AG04450 (cell line): ENCODE data around the gene MPHOSPH8. TPM values are rescaled to one million over a fixed set of nuclear protein-coding genes. Genes with fewer than 3 reads are reported as not detected.
"Not testable (repeated sequence)": the region's sequence is repeated elsewhere in the genome, so short reads cannot be mapped to it uniquely, and the experiment has no call there.

Experiments
- CTCF ChIA-PET: fragments of 300-600, 350-600 bp; formaldehyde crosslinking; extraction: SDS; loops from one replicate; lab custom pipeline; 2022; ENCODE audit warnings: antibody characterized with exemption, inconsistent platforms; lab: Charles Lee
- POLR2A ChIA-PET: fragments of 350-600 bp; formaldehyde crosslinking; extraction: SDS; loops from one replicate; lab custom pipeline; 2021; ENCODE audit warnings: antibody characterized with exemption, inconsistent platforms; lab: Yijun Ruan, JAX
- DNase-seq: peaks from one replicate; pipeline ENCODE4 v3.0.0-alpha.2; 2011; ENCODE audit warnings: low read depth, low spot score
- H3K27ac ChIP-seq: one replicate; pipeline ENCODE4 v1.5.1; 2012; ENCODE audit warnings: low read depth, low read length, control low read depth
- H3K27me3 ChIP-seq: one replicate; pipeline ENCODE4 v1.6.0; 2012; ENCODE audit warnings: low read length; ENCODE audit not compliant: control insufficient read depth, insufficient read depth
- H3K4me3 ChIP-seq: 2 replicates; pipeline ENCODE4 v1.5.1; 2011; ENCODE audit warnings: mild to moderate bottlenecking, low read depth, low read length, control low read depth
- H3K9me3 ChIP-seq: 2 replicates; pipeline ENCODE4 v1.5.1; 2012; ENCODE audit warnings: low read length; ENCODE audit not compliant: control insufficient read depth, insufficient read depth
- polyA plus RNA-seq: library from polyadenylated mRNA; depleted of rRNA; stranded (reverse); fragments of >200 nt; gene quantifications from 2 replicates; pipeline ENCODE4 v1.2.3, GENCODE V29; 2011
- TF ChIP-seq, protein P1 (sequence below): IDR thresholded peaks from 2 replicates; pipeline ENCODE4 v1.5.1; 2011; ENCODE audit warnings: low read depth, low read length, control low read depth, inconsistent platforms

The MPHOSPH8 gene
- polyA plus RNA-seq, 1 experiment: 24.8 TPM

DNA sequence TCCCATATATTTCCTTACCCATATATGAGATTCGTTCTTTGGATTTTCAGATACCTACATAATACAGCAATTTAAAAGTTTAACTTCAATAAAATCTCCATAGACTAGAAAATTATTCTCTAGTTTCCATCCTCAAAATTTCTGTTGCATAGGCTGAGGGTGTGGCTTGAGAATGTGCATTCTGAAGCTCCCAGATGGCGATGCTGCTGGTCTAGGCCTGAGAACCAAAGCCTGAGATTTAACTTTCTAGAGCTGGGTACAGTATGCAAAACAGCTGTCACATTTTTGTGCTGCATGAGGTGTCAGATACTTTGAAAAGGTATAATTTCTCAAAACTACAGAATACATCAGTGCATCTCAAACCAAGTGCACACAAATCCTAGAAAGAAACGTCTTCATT lies 42.7 kb downstream of the MPHOSPH8 start:
- Histone ChIP-seq H3K4me3 (no peak overlapping the region), H3K27ac (no peak overlapping the region), H3K9me3 (no peaks in the 10 kb centered on the region), H3K27me3 (no peaks in the 10 kb centered on the region)
- TF ChIP-seq, protein P1, sequence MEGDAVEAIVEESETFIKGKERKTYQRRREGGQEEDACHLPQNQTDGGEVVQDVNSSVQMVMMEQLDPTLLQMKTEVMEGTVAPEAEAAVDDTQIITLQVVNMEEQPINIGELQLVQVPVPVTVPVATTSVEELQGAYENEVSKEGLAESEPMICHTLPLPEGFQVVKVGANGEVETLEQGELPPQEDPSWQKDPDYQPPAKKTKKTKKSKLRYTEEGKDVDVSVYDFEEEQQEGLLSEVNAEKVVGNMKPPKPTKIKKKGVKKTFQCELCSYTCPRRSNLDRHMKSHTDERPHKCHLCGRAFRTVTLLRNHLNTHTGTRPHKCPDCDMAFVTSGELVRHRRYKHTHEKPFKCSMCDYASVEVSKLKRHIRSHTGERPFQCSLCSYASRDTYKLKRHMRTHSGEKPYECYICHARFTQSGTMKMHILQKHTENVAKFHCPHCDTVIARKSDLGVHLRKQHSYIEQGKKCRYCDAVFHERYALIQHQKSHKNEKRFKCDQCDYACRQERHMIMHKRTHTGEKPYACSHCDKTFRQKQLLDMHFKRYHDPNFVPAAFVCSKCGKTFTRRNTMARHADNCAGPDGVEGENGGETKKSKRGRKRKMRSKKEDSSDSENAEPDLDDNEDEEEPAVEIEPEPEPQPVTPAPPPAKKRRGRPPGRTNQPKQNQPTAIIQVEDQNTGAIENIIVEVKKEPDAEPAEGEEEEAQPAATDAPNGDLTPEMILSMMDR: no peak
- POLR2A ChIA-PET: interaction anchor here (0.6 kb wide), 1 partner anchor 36 kb away, joined by 5 read pairs; no protein-coding TSS in a partner anchor
- CTCF ChIA-PET: no interaction called here
- no peak for DNase-seq

DNA sequence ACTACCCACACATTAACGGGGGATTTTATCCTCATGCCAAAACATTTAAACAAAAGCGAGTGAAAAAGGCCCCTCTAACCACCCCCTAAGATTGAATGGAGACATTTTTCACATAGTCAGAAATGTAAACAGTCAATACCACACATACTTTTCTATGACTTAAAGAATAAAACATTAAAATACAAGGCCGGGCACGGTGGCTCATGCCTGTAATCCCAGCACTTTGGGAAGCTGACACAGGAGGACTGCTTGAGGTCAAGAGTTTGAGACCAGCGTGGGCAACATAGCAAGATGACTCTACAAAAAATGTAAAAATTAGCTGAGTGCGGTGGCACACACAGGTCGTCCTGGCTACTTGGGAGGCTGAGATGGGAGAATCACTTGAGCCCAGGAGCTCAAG lies 47.3 kb downstream of the MPHOSPH8 start:
- no peak overlapping the region for H3K27ac ChIP-seq
- TF ChIP-seq, protein P1: no peak
- no peaks in the 10 kb centered on the region for H3K27me3 ChIP-seq
- POLR2A ChIA-PET: no interaction called here
- DNase-seq: no peak
- CTCF ChIA-PET: no interaction called here
- H3K9me3 ChIP-seq: no peaks in the 10 kb centered on the region
- no peak overlapping the region for H3K4me3 ChIP-seq

DNA sequence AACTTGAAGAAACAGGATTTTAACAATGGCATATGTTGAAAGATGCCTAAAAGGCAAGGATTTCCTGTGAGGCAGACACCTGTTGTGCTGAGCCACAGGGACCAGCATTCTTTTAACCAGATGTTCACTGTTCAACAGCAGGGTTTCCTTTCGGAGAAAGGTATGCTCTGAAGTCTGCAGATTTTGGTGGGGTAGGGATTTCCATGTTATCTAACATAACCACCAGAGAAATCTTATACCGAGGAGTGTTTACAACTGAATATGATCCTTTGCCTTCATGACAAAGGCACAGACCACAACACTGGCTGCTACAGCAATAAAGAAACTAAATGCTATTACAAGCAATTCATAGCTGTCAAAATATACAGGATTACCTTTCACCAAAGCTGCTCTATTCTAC lies 48.1 kb downstream of the MPHOSPH8 start:
- CTCF ChIA-PET: no interaction called here
- TF ChIP-seq, protein P1: no peak
- H3K4me3 ChIP-seq: no peak overlapping the region
- no peaks in the 10 kb centered on the region for H3K9me3 ChIP-seq
- POLR2A ChIA-PET: no interaction called here
- no peaks in the 10 kb centered on the region for H3K27me3 ChIP-seq
- no peak for DNase-seq
- no peak overlapping the region for H3K27ac ChIP-seq

DNA sequence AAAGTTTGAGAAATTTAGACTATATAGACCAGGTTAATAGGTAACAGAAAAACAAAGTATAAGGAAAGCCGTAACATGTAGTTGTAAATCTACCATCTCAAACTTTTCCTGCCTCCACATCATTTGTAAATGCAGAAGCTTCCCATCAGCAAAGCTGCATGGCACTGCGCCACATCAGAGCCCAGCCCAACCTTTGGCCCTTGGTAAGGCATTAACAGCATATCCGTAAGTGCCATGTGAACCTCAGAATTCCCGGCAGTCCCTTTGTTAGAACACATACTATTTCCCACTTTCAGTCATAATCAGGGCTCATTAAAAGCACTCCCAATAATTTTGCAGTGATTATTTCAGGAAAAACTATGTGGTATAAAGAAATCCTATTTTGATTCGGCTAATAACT lies 51.6 kb downstream of the MPHOSPH8 start:
- TF ChIP-seq, protein P1: no peak
- CTCF ChIA-PET: no interaction called here
- H3K27me3 ChIP-seq: no peaks in the 10 kb centered on the region
- no peak overlapping the region for H3K4me3 ChIP-seq
- H3K9me3 ChIP-seq: no peaks in the 10 kb centered on the region
- no peak overlapping the region for H3K27ac ChIP-seq
- POLR2A ChIA-PET: no interaction called here
- no peak for DNase-seq

DNA sequence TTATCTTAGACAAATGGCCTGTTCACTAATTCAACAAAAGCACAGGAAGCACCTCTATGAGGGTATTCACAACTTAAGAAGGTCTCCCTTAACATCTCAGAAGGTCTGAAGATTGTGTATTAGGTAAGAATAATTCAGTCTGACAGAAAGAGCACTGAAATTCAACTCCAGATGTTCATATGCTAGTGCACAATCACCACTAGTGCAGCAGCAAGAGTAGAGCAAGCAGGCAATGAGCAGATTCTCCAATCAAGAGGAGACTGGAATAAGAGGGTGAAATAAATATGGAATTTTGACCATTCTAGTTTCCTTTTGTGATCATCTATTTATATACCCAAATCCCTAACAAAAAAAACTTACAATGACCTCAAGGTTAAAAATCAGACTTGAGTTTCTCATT lies 52.0 kb downstream of the MPHOSPH8 start:
- H3K9me3 ChIP-seq: no peaks in the 10 kb centered on the region
- TF ChIP-seq, protein P1: no peak
- H3K27me3 ChIP-seq: no peaks in the 10 kb centered on the region
- DNase-seq: no peak
- no peak overlapping the region for H3K4me3 ChIP-seq
- ChIA-PET CTCF (no interaction called here), POLR2A (interaction anchor here (0.5 to 0.6 kb wide), 2 partner anchors 44 to 47 kb away, joined by 3 read pairs; no protein-coding TSS in a partner anchor)
- H3K27ac ChIP-seq: no peak overlapping the region

DNA sequence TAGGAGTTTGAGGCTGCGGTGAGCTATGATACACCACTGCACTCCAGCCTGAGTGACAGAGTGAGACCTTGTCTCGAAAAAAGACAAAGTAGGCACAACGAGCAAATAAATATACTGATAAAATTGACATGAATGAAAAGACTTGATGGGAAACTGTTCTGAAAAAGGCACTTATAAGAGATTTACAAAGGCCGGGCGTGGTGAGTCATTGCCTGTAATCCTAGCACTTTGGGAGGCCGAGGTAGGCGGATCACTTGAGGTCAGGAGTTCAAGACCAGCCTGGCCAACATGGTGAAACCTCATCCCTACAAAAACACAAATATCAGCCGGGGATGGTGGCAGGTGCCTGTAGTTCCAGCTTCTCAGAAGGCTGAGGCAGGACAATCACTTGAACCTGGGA lies 58.0 kb downstream of the MPHOSPH8 start:
- POLR2A ChIA-PET, DNase-seq, H3K27me3 ChIP-seq, H3K4me3 ChIP-seq, CTCF ChIA-PET, H3K9me3 ChIP-seq, H3K27ac ChIP-seq: not testable (repeated sequence)
